SU-DHL-6 (cell line): ENCODE measurements around the gene LPAR5.

Experiments
- H2AFZ ChIP-seq: fragments of 200-600 bp; sonication (generic); 2 replicates; pipeline ENCODE4 v1.6.1; 2014; ENCODE audit warnings: low read depth, mild to moderate bottlenecking, moderate library complexity, mixed read lengths, antibody characterized with exemption, low read length; ENCODE audit not compliant: severe bottlenecking
- H3F3A ChIP-seq: fragments of 200-600 bp; shearing (Covaris generic); 2 replicates; pipeline ENCODE4 v1.6.0; 2016; ENCODE audit warnings: antibody characterized with exemption, mild to moderate bottlenecking; ENCODE audit not compliant: insufficient read depth
- H3K27ac ChIP-seq: fragments of 200-600 bp; sonication (generic); 2 replicates; pipeline ENCODE4 v1.5.1; 2016; ENCODE audit warnings: low read depth, mild to moderate bottlenecking, low read length, moderate library complexity, mixed read lengths
- H3K27me3 ChIP-seq: fragments of 200-600 bp; sonication (generic), shearing (Covaris generic); 2 replicates; pipeline ENCODE4 v1.6.0; 2014; ENCODE audit warnings: mild to moderate bottlenecking, low read length
- H3K36me3 ChIP-seq: fragments of 200-600 bp; sonication (generic); 2 replicates; pipeline ENCODE4 v1.6.1; 2014; ENCODE audit warnings: mild to moderate bottlenecking, low read length, mixed read lengths
- H3K4me2 ChIP-seq: fragments of 300-600, 200-600 bp; shearing (Covaris generic), sonication (generic); 2 replicates; pipeline ENCODE4 v1.6.0; 2014; ENCODE audit warnings: low read length, low read depth, mild to moderate bottlenecking; ENCODE audit not compliant: poor library complexity, severe bottlenecking
- H3K4me3 ChIP-seq: fragments of 200-600 bp; sonication (generic); 2 replicates; pipeline ENCODE4 v1.5.1; 2014; ENCODE audit warnings: antibody characterized with exemption, low read length, mild to moderate bottlenecking, mixed read lengths; ENCODE audit not compliant: insufficient read depth, poor library complexity, severe bottlenecking
- H3K79me2 ChIP-seq: fragments of 200-600 bp; sonication (generic); 2 replicates; pipeline ENCODE4 v1.6.1; 2014; ENCODE audit warnings: mild to moderate bottlenecking, low read length, moderate library complexity; ENCODE audit not compliant: insufficient read depth
- H3K9ac ChIP-seq: fragments of 200-600 bp; sonication (generic); 2 replicates; pipeline ENCODE4 v1.7.0; 2014; ENCODE audit warnings: mild to moderate bottlenecking, low read length
- H3K9me2 ChIP-seq: fragments of 200-600 bp; sonication (generic); replicated peaks from 2 replicates; pipeline ENCODE4 v1.6.1; 2014; ENCODE audit warnings: low read length; ENCODE audit not compliant: insufficient read depth
- H3K9me3 ChIP-seq: fragments of 200-600 bp; sonication (generic); 2 replicates; pipeline ENCODE4 v1.6.1; 2014; ENCODE audit warnings: low read length, mixed read lengths; ENCODE audit not compliant: insufficient read depth
- H4K20me1 ChIP-seq: fragments of 200-600 bp; sonication (generic); 2 replicates; pipeline ENCODE4 v1.6.1; 2014; ENCODE audit warnings: low read depth, mild to moderate bottlenecking, antibody characterized with exemption, low read length, moderate library complexity, mixed read lengths
- EZH2phosphoT487 ChIP-seq: fragments of 200-600 bp; sonication (generic), shearing (Covaris generic); conservative IDR thresholded peaks from 2 replicates; pipeline ENCODE4 v1.6.1; 2018; ENCODE audit warnings: mild to moderate bottlenecking, antibody characterized with exemption, low read length, moderate library complexity, mixed read lengths
- TF ChIP-seq, protein P1 (sequence below): fragments of 200-600 bp; sonication (generic); IDR thresholded peaks from one replicate; pipeline ENCODE4 v1.5.1; 2017; ENCODE audit warnings: antibody characterized with exemption, mild to moderate bottlenecking, low read length, moderate library complexity; ENCODE audit not compliant: insufficient read depth, poor library complexity, severe bottlenecking

Gene LPAR5

DNA sequence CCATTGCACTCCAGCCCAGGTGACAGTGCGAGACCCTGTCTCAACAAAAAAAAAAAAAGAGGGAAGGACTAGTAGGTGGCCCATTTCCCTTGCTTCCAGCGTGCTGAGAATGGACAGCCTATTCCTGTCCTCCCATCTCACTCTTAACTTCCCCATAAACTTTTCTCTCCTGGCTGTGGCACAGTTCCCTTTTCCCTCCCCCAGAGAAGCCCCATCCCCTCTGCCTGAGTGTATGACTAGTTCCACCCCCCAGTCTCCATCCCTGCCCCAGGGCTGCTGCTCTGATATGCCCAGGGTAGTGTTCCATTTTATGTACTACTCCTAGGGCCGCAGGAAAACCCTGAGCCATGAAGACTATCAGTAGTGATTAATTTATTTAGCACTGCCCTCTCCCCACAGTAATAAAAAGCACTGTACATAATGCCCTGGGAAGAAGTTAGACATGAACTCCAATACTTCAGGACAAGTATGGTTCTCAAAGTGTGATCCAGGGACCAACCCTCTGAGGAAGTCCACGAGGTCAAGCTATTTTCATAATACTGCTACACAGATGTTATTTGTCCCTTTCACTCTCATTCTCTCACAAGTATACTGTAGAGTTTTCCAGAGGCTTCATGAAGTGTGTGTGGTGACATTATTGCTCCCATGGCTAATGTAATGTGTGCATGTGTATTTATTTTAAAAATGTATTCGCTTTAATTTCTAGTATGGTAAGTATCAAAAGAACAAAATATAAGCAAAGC, 17.1 kb downstream of the LPAR5 start:
- H3K9me3 ChIP-seq, result no peaks in the 10 kb centered on the region
- TF ChIP-seq, protein P1, sequence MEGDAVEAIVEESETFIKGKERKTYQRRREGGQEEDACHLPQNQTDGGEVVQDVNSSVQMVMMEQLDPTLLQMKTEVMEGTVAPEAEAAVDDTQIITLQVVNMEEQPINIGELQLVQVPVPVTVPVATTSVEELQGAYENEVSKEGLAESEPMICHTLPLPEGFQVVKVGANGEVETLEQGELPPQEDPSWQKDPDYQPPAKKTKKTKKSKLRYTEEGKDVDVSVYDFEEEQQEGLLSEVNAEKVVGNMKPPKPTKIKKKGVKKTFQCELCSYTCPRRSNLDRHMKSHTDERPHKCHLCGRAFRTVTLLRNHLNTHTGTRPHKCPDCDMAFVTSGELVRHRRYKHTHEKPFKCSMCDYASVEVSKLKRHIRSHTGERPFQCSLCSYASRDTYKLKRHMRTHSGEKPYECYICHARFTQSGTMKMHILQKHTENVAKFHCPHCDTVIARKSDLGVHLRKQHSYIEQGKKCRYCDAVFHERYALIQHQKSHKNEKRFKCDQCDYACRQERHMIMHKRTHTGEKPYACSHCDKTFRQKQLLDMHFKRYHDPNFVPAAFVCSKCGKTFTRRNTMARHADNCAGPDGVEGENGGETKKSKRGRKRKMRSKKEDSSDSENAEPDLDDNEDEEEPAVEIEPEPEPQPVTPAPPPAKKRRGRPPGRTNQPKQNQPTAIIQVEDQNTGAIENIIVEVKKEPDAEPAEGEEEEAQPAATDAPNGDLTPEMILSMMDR, result no peak
- TF ChIP-seq EZH2phosphoT487, result no peak
- no peaks in the 10 kb centered on the region for H3K27me3 ChIP-seq
- no peaks in the 10 kb centered on the region for H3K9me2 ChIP-seq
- H3F3A ChIP-seq, result peaks cover 15% of the 10 kb centered on the region
- H3K9ac ChIP-seq, result no peak overlapping the region
- no peak overlapping the region for H3K4me3 ChIP-seq
- no peaks in the 10 kb centered on the region for H3K36me3 ChIP-seq
- no peak overlapping the region for H3K4me2 ChIP-seq
- H2AFZ ChIP-seq, result no peak overlapping the region
- no peaks in the 10 kb centered on the region for H4K20me1 ChIP-seq
- no peak overlapping the region for H3K27ac ChIP-seq
- H3K79me2 ChIP-seq, result 0 out of 2 replicates have a peak, but pooled peaks cover 8% of the 10 kb centered on the region

DNA sequence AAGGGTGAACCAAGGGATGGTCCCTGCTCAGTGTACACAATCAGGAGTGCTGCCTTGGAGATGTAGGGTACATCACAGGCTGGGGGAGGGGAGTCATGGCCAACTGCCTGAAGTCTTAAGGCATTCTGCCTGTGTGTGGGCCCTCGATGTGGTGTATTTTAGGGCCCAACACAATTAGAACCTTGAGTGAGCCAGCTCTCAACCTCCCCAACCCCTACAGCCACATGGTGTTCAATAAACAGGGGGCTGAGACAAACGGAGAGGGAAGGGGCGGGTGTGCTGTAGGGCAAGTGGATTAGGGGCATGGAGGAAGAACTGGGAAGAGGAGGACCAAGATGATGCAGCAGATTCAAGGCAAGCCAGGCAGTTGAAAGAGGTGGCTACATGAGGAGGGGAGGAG, 20.0 kb downstream of the LPAR5 start:
- H3K4me2 ChIP-seq, result no peak overlapping the region
- no peaks in the 10 kb centered on the region for H4K20me1 ChIP-seq
- H3K9me2 ChIP-seq, result no peaks in the 10 kb centered on the region
- H3K27ac ChIP-seq, result no peak overlapping the region
- no peaks in the 10 kb centered on the region for H3K9me3 ChIP-seq
- no peak for TF ChIP-seq EZH2phosphoT487
- no peak overlapping the region for H2AFZ ChIP-seq
- H3K4me3 ChIP-seq, result no peak overlapping the region
- H3F3A ChIP-seq, result peaks cover 23% of the 10 kb centered on the region
- 0 out of 2 replicates have a peak, but pooled peaks cover 4% of the 10 kb centered on the region for H3K79me2 ChIP-seq
- H3K27me3 ChIP-seq, result no peaks in the 10 kb centered on the region
- H3K9ac ChIP-seq, result no peak overlapping the region
- no peaks in the 10 kb centered on the region for H3K36me3 ChIP-seq

DNA sequence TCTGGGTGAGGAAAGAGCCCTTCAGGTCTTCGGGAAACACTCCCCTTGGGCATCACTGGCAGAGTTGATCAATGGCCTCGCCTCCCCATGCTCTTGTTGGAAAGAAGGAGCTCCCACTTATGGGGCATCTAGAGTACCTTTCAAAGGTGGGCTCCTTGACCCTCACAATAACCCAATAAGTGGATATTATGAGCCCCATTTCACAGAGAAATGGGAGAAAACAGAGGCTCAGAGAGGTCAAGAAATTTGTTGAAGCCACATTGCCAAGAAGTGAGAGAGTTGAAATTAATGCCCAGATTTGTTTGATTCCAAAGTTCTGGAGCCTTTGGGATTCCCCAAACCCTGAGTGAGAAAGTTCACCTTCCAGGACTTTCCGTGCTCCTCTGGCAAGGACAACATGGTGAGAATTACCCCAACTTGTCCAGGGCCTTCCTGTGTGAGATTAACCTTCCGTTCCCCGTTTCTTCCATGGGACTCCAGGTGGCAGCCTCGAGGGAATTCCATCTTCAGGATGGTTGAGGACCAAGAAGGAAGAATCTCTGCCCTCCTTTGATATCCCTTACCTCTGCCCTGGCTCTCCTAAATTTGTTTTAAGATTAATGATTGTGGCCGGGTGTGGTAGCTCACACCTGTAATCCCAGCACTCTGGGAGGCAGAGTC, 21.1 kb downstream of the LPAR5 start:
- no peaks in the 10 kb centered on the region for H3K36me3 ChIP-seq
- H2AFZ ChIP-seq, result no peak overlapping the region
- no peak overlapping the region for H3K27ac ChIP-seq
- H3K9me2 ChIP-seq, result no peaks in the 10 kb centered on the region
- no peaks in the 10 kb centered on the region for H4K20me1 ChIP-seq
- TF ChIP-seq, protein P1, result no peak
- no peak for TF ChIP-seq EZH2phosphoT487
- H3K27me3 ChIP-seq, result no peaks in the 10 kb centered on the region
- no peaks in the 10 kb centered on the region for H3K9me3 ChIP-seq
- H3K4me3 ChIP-seq, result no peak overlapping the region
- H3F3A ChIP-seq, result peaks cover 25% of the 10 kb centered on the region
- H3K9ac ChIP-seq, result no peak overlapping the region
- no peak overlapping the region for H3K4me2 ChIP-seq
- no peaks in the 10 kb centered on the region for H3K79me2 ChIP-seq
